Fibroblast of lung (primary cell): ENCODE results near the gene CATSPERZ.

ENCODE experiments used
- CTCF ChIP-seq, 2 donors: IDR thresholded peaks in 1 of 2; conservative IDR thresholded peaks in 1 of 2; 1 replicate in 1 of 2; 2 replicates in 1 of 2; pipeline ENCODE4 v1.5.1; 2011 to 2012; ENCODE audit warnings: low read length in 2 of 2, control low read depth in 1 of 2, inconsistent platforms in 1 of 2, low read depth in 1 of 2, mild to moderate bottlenecking in 1 of 2
- EZH2 ChIP-seq: IDR thresholded peaks from 2 replicates; pipeline ENCODE4 v1.5.1; 2012; ENCODE audit warnings: low read length, control low read depth, mild to moderate bottlenecking; ENCODE audit errors: missing control alignments

- TF ChIP-seq CTCF (conservative IDR thresholded peaks at IDR 0.05 in 1 of 2, IDR thresholded peaks at IDR 0.05 in 1 of 2; ENCODE audit: low read depth in 1 of 2, low read length in 2 of 2) (no peak), EZH2 (peak; percentile 89)
Measured at GRCh38 chr11:64291752-64292459, 8.3 kb upstream of the CATSPERZ start.
